Gastrocnemius medialis (tissue), 4 donors: ENCODE measurements around the gene NMS.

Source experiments
- POLR2A ChIP-seq, 2 donors: fragments of 450-650 bp; IDR thresholded peaks; one replicate each; pipeline ENCODE4 v1.6.1; 2017; ENCODE audit warnings: antibody characterized with exemption in 2 of 2, mild to moderate bottlenecking in 2 of 2, moderate library complexity in 2 of 2
- TF ChIP-seq, protein P1 (sequence below), 5 experiments: fragments of 450-650 bp in 3 of 5; fragments of 200-600 bp in 2 of 5; sonication (generic) in 2 of 5; IDR thresholded peaks in 4 of 5; conservative IDR thresholded peaks in 1 of 5; 1 replicate in 4 of 5; 2 replicates in 1 of 5; pipeline ENCODE4 v1.5.1; 2016 to 2019; ENCODE audit warnings: antibody characterized with exemption in 5 of 5, mild to moderate bottlenecking in 3 of 5, moderate library complexity in 3 of 5

DNA sequence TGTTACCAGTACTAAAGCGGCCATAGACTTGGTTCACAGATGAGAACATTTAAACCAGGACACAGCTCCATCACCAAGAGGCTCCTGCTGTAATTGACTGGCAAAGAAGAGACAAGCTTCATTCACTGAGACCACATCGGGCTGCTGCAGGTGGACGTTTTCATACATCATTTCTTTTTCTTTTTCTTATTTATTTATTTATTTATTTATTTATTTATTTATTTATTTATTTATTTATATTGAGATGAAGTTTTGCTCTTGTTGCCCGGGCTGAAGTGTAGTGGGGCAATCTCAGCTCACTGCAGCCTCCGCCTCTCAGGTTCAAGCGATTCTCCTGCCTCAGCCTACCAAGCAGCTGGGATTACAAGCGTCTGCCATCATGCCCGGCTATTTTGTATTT is 58.9 kb downstream of the NMS start:
- TF ChIP-seq, protein P1, sequence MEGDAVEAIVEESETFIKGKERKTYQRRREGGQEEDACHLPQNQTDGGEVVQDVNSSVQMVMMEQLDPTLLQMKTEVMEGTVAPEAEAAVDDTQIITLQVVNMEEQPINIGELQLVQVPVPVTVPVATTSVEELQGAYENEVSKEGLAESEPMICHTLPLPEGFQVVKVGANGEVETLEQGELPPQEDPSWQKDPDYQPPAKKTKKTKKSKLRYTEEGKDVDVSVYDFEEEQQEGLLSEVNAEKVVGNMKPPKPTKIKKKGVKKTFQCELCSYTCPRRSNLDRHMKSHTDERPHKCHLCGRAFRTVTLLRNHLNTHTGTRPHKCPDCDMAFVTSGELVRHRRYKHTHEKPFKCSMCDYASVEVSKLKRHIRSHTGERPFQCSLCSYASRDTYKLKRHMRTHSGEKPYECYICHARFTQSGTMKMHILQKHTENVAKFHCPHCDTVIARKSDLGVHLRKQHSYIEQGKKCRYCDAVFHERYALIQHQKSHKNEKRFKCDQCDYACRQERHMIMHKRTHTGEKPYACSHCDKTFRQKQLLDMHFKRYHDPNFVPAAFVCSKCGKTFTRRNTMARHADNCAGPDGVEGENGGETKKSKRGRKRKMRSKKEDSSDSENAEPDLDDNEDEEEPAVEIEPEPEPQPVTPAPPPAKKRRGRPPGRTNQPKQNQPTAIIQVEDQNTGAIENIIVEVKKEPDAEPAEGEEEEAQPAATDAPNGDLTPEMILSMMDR (IDR thresholded peaks at IDR 0.05 in 4 of 5, conservative IDR thresholded peaks at IDR 0.05 in 1 of 5) = no peak
- TF ChIP-seq POLR2A (IDR thresholded peaks at IDR 0.05) = no peak
